SIG-M5 (cell line): ENCODE measurements around the gene GLB1L2.
"Not testable (repeated sequence)": the region's sequence is repeated elsewhere in the genome, so short reads cannot be mapped to it uniquely, and the experiment has no call there.

Source experiments
- DNase-seq: peaks from one replicate; lab custom pipeline; 2025; lab: John Stamatoyannopoulos, UW

GLB1L2 gene

DNA sequence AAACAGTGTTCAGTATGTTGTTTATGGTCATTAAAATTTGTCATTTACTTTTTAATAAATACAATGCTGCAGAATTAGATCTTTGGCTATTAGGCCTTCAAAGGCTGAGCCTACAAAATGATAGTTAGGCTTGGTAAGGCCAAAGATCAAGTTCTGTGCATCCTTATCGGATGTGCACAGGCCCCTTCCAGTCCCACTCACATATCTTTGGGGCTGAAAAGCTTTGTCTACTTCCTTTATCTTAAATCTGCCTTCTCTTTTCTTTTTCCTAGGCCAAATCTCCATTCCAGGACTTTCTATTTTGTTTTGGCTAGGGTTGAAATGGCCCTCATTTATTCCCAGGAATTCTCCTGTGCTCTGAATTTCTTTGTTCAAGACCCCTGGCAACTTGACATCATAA is 3.4 kb upstream of the GLB1L2 start:
- no peak for DNase-seq

DNA sequence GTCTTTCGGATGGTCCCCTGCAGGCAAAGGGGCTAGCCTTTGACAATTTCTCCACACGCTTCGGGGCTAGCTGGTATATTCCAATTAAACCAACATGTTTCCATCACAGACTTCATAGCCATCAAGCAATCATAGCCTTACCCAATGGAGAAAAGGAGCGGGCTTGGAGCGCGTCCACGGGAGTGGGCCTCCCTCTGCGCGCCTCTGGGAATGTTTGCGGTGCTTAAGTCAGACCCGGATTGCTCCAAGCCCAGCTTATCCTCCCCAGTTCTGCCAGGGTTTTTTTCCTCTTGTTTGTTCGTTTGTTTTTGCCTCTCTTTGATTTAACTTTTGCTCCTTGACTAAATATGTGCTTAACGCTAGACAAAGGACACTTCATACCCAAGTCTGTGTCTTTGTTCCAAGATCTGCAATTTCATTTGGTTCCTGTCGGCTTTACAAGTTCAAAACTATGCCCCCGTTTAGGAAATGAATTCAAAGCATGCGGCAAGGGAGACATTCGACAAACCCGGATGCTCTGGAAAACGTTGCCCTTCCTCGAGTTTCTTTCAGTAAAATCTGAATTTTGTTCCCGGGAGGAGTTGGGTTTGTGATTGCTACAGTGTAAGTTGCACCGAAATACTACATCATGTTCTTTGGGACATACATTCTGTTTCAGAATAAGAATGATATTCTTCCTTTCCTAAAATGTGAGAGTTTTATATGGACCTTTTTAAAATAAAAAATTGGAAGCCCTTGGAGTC is 1.0 kb upstream of the GLB1L2 start:
- no peak for DNase-seq

DNA sequence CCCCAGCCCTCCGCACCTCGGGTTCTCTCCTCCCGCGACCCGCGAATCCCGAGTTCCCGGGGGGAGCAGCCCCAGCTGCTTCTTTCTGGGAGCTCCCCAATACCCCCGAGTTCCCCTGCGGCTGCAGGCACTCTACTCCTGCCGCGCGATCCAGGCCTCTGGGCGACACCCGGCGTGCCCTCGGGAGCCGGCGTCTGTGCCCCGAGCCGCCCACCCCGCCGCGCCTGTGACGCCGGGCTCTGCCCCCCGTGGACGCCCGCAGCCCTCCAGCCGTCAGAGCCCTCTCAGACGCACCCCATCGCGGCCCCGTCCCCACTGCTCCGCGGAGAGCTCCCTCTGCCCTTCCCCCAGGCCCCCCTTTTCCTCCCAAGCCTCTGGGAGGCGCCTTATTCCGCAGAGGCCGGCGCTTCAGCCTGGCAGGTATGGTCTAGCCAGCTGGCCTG is 422 bp downstream of the GLB1L2 start:
- DNase-seq = no peak

DNA sequence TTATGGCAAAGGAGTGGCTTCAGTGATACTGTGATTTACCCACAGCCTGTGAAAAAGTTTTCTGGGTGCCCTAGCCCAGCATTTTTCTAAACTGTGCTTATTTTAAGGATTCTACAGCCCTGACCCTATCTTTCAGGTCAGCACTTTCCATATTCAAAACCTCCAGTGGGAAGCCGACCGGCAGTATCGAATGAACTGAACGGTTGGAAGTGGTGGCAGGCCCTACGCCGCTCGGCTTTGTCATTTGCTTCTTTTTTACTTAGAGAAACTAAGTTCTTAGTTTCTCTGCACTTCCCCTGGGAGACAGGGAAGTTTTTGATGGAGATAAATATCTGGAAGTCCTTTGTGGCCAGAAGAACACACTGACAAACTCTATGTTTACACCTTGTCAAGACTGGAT is 994 bp downstream of the GLB1L2 start:
- DNase-seq = no peak

DNA sequence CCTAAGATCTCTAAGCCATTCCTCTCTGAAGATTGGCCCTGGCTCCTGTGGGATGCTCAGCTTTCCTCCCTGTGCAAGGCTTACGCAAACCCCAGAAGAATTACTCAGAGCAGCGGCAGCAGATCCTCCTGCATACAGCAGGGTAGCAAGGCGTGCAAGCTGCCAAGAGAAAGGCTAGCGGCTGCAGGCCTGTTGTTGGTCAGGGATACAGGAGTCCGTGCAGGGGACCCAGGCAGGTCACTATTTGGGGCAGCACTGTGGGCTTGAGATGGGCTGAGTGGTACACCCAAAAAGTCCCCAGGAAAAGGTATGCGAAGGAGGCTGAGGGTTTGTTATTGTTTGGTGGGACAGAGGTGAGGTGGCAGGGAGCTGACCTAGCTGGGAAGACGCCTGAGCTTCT is 1.5 kb downstream of the GLB1L2 start:
- DNase-seq = no peak

DNA sequence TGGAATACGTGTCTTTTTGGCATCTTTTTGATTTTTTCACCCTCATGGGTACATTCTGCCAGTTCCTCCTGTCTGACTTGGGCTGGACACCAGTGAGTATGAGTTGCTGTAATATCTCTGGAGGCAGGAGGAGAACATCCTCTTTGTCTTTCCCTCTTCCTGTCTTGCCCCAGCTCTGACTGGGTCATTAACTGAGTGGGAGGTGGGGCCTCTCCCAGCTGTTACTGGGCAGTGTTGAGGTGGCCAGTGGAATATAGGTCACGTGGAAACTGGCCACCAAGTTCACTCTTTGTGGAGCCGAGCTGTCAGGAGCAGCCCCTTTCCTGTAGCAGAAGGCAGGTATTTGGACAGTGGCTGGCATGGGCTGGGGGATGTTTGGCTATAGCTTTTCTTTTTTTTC is 2.2 kb downstream of the GLB1L2 start:
- DNase-seq = no peak

DNA sequence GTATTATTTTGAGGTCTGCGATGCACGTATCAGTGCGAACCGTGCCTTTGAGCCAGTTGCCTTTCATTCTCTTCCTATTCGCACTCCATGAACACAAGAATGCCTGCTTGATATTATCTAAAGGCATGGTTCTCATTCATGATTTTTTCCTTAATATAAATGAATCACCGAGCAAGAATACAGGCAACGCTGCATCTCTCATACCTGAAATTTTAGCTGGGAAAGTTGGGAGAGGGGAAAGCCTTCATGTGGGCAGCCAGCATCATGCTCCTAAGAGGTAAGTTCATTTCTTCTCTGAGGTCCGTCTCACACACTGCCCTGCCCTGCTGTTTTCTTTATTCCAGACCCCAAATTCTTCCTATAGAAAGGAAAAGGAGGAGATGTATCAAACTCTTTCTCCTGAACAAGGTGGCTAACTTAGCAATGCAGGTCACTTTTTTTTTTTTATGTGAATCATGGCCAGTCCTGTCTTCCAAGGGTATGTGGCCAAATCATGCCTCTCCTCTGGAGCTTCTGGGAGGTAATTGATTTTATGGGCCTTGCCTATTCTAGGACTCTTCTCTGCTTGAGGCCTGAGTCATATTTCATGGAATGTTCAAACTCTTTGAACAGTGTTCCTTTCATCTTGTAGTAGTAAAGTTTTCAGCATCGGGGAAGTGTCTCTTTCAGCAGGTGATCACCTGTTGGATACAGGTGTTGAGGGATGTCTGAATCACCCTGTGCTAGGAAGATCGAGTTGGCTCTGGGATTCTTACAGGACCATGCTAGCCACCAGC is 3.2 kb downstream of the GLB1L2 start:
- DNase-seq = no peak

DNA sequence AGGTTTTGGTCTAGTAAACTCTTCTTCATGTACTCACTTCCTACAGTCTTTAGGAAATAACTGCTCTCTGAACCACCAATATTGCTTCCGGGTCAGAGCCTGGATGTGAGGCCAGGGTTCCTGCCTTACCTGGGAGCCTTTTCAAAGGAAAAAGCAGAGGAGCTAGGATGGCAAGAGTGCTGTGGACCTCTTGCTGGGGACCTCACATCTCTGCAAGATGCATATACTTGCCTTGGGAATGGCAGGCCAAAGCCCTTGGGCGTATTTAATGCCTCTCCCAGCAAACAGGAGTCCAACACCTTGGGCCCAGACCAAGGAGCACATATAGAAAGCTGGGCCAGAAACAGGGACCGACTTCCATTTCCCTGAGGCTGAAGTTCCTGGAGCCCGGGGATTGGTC is 5.3 kb downstream of the GLB1L2 start:
- DNase-seq = no peak

DNA sequence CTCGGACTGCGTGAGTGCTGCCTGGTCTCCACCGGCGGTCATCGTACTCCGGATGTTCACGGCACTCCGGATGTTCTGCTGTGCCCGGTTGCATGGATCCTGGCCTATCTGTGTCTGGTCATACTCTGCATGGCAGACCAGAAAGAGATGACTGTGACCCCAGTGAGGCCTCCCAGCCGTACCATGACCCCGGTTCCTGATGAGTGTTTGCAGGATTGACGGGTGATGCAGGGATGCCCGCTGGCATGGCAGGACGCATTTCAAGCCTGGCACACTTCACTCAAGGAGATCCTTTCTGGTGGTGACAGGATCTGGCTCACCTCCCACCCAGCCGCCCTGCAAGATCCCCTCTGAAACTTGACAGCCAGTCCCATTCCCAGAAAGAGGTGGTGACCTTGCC is 6.3 kb downstream of the GLB1L2 start:
- DNase-seq = no peak

DNA sequence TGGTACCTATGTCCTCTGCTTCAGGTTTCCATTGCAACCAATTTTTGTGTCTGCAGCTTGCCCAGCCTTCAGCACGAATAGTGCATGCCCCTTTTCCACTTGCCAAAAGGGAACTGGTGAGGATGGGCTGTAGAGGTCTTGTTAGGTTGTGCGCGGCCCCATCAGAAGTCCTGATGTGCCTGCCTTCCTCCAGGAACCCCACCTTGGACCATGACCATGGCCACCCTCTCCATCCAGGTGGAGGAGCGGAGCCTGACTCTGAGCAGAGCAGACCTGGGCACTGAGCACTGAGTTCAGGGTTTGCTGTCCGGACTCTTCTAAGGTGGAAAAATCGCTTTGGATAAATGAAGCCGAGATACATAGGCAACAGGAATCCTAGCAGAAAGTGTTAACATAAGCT is 6.9 kb downstream of the GLB1L2 start:
- no peak for DNase-seq

DNA sequence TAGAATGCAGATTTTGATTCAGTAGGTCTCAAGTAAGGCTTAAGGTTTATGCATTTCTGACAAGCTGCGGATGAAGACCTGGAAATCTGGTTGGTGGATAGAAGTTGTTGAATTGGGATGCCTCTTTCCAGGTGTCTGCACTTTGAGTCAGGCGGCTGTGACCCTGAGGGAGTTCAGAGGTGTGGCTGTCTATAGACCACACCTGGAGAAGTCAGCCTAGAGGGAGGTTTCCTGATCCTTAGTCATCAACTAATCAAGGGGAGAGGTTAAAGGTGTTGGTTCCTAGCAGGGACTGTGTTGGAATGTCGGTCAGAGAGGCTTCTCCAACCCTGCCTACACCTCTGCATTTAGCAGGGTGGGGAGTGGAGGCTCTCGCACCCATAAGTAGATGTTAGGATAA is 8.0 kb downstream of the GLB1L2 start:
- no peak for DNase-seq

DNA sequence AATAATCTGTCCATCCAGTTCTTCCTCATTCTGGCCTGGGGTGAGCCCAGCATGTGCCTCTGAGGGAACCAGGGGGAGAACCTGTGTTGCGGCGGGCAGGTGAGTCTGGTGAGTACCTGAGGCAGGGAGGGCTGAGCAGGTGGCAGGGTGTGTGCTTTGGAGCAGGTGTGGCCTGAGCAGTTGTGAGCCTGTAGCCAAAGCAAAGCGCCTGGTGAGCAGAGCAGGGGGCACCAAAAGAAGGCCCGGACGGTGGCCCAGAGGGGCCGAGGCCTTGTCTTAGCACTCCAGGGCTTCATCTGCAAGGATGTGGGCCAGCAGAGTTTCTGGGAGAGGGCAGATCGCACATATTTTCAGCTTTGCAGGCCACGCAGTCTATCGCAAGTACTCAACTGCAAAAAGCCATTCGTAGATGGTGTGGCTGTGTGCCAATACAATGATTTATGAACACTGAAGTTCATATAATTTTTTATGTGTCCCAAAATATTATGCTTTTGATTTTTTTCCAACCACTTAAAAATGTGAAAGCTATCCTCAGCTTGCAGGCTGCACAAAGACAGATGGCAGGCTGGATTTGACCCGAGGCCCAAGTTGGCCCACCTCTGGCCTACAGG is 8.7 kb downstream of the GLB1L2 start:
- no peak for DNase-seq

DNA sequence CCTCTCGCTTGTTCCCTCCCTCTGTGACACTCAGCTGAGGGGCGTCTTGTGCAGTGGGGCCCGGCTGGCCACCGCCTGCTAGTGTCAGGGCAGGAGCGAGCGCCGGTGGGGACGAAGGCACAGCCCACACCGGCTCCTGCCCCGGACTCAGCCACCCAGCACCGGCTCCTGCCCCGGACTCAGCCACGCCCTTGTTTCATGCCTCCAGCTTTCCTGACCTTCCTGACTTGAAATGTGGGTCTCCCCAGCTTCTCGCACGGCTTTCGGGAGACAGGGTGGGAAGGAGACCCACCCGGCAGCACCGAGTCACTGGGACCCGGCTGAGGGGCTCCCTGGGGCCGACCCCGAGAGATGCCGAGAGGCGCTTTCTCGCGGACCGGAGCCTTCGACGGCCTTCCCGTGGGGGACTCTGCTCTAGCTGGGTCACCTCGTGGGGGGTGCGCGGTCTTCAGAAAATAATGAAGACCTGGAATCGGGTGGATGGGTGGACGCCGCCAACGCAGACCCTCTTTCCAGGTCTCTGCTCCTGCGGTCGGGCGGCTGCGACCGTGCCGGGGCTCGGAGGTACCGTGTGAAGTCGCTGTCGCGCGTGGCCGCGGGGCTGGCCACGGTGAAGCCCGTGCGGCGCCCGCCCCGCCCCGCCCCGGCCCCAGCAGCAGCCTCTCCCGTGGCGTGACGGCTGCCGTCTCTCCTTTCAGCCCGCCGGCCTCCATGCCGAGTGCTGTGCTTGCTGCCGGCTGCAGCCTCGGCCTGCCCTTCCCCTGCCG is 10.2 kb downstream of the GLB1L2 start:
- DNase-seq = no peak

DNA sequence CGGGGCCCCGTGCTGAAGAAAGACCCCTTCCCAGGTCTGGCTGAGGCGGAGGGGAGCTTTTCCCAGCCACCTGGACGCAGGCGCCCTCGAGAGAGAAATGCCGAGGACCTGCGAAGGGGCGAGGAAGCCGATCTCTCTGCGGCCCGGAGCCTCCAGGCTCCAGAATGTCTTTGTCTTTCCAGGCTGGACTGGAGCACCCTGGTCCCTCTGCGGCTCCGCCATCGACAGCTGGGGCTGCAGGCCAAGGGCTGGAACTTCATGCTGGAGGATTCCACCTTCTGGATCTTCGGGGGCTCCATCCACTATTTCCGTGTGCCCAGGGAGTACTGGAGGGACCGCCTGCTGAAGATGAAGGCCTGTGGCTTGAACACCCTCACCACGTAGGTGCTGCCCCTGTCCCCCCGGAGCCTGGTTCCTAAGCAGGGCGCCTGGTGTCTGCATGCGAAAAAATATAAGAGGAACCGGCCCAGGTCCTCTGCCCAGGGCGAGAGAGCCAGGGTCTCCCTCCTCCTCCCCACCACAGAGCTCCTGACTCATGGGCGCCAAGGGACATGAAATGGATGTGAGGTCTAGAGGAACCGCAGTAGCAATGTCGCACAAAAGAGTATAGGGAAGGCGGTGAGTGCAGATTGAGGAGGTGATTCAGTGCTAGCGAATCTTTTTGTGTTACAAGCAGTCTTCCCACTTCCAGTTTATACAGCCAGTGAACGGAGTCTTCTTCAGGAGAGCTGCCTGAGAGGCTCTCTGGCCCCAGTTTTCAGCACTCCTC is 11.0 kb downstream of the GLB1L2 start:
- DNase-seq = no peak

DNA sequence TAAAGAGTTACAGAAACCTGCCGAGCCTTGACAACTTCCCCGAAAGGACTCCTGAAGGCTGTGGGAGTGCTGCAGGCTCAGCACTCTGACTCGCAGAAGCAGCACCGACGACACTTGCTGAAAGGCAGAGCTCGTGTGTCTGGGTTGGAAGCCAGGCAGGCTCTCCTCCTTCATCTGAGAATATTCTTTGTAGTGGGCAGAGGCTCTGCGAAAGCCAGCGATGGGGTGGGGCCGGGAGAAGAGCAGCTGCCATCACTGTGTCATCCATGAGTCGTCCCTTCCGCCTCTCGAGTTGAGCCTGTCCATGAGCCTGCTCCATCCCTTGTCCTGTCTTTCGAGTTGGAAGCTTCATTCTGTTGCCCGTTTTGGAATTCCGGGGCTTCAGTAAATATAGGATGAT is 11.9 kb downstream of the GLB1L2 start:
- DNase-seq = no peak

DNA sequence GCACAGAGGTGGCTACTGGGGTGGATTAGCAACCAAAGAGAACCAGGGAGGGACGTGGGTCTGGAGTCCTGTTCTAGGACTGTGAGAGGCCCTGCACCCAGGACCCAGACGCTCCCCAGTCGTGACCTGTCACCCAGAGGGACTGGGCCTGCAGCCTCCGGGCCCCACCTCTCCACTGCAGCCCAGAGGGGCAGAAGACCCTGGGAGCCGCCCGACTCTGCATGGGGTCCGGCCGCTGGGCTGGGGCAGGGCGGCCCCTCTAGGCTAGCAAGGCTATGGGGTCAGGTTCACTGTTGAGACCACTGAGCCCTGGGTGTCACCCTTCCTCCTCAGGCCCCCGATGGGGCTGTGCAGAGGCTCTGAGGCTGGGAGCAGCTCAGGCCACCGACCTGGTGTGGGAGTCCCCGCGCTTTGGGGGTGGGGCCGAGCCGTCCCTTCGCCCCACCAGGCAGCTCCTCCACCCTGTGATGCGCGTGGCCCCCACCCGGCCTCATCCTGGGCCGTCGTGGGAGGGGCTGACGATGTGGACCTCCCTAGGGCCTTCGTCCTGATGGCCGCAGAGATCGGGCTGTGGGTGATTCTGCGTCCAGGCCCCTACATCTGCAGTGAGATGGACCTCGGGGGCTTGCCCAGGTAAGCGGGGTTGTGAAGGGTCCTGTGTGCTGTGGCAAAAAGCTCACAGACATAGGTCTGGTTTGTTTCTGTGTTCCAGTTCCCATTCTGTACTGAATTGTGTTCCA is 12.9 kb downstream of the GLB1L2 start:
- not testable (repeated sequence) for DNase-seq

DNA sequence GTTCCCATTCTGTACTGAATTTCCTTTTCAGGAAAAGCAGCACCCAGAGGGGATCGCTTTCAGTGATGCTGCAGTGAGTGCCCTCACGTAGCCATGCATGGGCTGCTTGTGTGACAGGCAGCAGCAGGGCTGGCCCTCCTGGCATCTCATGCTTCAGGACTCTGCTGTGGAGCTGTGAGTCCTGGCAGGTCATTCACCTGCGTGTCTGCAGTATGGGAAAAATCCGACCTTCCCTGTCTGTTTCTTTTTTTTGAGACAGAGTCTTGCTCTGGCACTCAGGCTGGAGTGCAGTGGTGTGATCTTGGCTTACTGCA is 13.4 kb downstream of the GLB1L2 start:
- DNase-seq = no peak

DNA sequence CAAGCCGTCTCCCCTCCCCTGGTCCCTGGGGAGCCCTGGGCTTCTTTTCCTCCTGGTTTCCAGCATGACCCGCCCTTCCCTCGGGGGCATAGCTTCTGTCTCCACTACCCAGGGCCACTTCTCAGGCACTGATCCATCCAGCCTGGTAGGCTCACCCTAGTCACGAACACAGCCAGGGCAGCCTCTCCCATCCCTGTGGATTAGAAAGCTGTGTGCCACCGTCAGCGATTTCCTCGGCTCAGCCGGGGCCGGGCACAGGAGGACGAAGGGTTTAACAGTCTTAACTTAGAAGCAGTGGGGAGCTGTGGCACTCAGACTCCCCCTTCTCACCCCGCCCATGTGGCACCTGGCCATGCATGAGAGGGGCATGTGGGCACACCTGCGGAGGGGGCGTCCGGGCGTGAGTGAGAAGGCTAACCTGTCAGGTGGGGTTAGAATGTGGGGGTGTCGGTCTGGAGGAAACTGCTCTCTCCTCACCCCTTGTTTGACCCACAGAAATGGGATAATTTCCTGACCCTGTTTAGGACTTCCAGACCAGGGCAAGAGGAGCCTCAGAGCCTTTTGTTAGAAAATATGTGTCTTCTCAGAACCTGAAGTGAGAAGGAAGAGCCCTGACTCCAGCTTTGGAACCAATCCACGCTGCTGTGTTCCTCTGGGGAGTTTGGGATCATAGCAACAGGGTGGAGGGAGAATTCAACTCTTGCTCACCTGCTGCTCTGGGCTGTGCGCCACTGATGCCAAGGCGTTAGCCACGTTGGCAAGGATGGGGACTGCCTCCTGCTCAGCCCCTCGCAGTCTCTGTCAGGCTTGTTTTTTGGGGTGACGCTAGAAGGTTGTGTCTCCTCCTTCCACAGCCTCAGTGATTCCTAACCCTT is 14.6 kb downstream of the GLB1L2 start:
- DNase-seq = no peak

DNA sequence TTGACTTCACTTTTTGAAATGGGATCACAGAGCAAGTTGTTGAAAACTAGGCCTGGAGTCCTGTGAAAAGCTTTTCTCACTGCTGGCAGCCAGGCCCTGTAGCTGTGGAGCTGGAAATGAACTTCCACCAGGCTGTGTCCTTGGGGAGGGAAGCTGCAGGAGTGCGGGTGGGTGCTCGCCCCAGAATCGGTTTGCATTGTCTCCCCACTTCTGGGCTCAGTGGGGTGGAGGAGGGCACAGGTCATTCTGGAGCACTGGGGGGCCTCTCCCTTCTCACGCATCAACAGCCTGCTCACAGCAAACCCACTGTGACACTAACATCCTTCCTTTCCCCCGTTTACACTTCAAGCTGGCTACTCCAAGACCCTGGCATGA is 15.2 kb downstream of the GLB1L2 start:
- DNase-seq = no peak

DNA sequence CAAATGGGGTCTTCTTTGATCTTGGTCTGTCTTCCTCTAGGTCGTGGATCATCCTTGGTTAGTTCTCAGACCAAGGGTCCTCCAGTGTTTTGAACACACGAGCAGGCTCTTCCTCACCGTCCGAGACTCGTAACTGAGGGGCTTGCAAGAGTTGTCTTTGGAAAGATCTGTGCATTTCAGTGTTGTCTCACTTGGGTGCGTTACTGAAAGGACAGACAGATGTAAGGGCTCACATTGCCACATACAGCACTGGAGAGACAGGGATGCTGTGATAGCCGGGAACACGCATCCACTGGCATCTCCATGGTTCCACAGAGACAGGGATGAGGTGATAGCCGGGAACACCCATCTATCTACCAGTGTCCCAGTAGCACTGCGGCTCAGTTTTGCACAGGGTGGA is 15.7 kb downstream of the GLB1L2 start:
- no peak for DNase-seq
